Measurements from ENCODE around the gene FAM117A.
"Not testable (repeated sequence)": the region's sequence is repeated elsewhere in the genome, so short reads cannot be mapped to it uniquely, and the experiment has no call there.

The FAM117A gene

DNA sequence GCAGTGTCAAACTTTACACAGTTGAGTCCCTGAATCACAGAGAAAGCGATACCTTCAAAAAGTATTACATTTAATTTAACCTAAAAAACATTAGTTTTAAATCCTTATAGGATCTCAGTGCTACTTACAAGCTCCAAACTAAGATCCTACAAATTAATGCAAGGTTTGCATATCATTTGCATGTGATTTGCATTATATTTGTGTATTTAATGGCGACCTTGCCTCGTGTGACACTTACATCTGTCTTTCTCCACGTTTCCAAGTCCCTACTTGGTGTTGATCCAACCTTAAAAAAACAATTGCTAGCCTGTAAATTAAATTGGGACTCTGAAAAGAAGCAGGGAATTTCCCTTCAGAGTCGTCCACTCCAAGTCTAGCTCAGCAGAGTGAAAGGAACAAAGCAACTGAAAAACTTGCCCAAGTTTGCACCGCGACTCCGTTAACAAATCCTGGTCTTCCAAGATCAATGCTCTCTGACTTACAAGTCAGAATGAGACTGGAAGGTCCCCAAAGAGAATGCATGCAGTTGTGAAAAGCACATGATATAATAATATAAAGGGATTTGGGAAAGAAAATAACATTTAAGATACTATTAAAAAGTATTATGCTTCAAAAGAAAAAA is 739 bp upstream of the FAM117A start:
- no peak for DNase-seq (ENCODE audit: low read depth, low spot score)

DNA sequence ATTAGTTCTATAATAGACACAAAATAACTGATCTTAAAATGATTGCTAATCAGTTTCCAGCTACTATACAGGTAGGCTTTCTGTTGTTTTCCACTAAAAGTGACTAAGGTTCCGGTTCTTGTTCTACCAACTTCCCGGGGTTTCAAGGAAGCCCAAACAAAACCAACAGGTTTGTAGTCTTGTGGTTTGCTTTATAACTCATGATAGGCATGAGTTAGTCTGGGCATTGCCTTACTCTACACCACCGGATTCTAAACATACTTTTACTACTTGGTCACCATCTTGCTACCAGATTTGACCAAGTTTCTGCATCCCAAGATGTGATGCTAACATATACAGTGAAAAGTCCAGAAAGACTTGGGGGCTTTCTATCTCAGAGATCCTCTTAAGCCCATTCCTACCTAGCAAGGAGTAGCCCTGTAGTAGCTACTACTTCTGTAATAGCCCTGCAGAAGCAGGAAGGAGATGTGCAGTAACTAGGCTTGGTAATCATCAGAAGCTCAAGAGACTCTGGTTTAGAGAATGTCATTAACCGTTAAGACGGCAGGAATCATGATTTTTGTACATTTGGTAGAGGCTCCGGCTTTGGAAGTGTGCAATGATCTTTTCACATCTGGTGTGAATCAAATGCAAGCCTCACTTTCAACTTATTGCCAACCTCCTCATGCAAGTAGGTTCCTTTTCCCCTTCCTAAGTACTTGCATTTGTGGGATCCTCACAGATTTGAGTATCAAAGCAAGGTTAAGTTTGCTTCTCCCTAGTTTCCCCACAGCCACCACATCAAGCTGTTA is 1.6 kb downstream of the FAM117A start:
- DNase-seq (ENCODE audit: low read depth, low spot score) = no peak

DNA sequence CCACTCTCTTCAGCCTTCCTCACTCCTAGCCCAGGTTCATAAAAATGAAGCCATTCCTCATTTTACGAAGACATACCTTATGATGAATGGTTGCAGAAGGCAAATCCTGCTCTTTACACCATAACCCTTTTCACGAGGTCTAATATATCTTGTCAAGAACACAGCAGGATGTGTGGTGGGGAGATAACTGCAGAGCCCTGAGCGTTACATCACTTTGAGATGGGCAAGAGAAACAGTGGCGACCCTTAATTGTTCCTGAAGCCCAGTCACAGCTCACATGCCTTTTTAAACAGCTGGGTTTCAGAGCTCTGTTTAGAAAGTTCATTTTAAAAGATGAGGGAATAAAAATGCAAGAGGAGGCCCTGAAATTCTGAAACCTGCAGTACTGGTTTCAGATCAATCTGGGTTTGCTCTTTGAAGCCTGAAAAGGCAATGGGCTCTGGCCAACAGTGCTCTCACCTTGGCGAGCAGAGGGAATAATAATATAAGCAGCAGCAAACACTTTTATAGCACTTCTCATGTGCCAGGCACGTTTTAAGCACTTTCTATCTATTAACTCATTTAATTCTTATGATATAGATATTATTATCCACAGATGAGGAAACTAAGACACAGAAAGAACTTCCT is 2.9 kb downstream of the FAM117A start:
- no peak for DNase-seq (ENCODE audit: low read depth, low spot score)

DNA sequence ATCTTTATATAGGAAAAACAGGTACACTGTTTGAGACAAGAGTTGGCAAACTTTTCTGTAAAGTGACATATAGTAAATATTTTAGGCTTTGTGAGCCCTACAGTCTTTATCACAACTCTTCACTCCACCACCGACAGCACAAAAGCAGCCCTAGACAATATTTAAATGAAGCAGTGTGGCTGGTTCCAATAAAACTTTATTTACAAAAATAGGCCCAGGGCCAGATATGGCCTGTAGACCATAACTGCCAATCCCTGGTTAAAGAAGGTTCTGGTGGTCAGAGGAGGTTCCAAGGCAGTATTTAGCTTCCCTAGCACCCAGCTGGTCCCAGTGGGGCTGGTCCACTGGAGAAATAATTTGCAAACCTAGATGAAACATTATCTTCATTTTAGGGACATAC is 3.6 kb downstream of the FAM117A start:
- no peak for DNase-seq (ENCODE audit: low read depth, low spot score)

DNA sequence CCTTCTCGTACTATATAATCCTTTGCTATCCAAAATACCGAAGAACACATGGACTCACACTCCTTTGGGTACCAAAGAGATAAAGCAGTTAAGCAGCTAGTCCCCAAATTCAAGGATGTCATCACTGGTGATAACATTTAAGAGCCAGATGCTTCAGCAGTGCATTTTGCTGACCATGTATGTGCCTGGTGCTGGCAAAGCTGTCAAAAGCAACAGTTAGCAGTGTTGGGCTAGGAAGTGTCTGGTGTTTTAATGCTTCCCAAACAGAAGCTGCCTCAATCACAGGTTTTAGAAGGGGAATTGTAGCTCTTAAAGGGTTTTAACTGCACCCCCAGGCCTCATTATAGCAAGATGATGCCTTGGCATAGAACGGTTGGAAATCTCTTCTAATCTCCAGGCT is 4.7 kb downstream of the FAM117A start:
- DNase-seq (ENCODE audit: low read depth, low spot score) = no peak

DNA sequence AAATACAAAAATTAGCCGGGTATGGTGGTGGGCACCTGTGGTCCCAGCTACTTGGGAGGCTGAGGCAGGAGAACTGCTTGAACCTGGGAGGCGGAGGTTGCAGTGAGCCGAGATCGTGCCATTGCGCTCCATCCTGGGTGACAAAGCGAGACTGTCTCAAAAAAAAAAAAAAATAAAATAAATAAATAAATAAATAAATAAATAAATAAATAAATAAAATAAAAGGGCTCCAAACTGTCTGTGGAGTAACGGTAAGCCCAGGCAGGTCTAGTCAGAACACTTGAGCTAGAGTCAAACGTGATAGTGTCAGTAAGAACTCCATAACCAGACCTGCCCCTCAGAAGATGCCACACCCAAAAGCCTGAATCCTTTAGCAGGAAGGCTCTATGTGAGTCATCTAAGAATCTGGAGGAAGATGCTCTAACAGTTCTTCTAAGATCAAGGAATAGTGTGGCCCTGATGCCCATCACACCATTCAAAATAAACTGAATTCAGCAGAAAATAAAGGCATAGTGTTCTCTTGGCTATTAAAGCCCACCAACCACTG is 5.4 kb downstream of the FAM117A start:
- DNase-seq (ENCODE audit: low read depth, low spot score) = not testable (repeated sequence)

DNA sequence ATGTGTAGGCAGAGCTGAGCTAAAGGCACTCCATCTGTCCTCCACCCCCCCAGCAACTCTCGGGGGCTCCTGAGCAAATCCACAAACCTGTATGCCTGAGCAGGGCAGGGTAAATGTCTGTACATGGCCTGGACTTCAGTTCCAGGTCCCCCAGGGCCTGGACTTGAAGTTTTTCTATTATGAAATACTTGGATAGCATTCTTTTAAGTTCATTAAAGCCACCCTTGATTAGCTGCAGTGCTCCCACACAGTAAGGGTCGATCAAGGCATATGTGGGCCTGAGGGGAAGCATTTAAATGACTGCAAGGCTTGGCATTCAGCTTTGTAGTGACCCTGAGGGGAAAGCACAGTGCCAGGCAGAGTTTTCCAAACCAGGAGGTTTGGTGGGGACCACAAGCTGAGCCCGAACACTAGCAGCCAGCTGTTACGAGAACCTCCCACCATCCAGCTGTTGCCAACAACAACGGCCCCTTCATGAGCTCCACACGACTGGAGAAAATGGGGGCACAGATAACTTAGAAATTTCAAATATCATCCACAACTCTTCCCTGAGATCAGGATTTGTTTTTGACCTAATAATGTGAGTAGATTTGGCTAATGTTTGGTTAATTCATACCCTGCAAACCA is 6.7 kb downstream of the FAM117A start:
- no peak for DNase-seq (ENCODE audit: low read depth, low spot score)

DNA sequence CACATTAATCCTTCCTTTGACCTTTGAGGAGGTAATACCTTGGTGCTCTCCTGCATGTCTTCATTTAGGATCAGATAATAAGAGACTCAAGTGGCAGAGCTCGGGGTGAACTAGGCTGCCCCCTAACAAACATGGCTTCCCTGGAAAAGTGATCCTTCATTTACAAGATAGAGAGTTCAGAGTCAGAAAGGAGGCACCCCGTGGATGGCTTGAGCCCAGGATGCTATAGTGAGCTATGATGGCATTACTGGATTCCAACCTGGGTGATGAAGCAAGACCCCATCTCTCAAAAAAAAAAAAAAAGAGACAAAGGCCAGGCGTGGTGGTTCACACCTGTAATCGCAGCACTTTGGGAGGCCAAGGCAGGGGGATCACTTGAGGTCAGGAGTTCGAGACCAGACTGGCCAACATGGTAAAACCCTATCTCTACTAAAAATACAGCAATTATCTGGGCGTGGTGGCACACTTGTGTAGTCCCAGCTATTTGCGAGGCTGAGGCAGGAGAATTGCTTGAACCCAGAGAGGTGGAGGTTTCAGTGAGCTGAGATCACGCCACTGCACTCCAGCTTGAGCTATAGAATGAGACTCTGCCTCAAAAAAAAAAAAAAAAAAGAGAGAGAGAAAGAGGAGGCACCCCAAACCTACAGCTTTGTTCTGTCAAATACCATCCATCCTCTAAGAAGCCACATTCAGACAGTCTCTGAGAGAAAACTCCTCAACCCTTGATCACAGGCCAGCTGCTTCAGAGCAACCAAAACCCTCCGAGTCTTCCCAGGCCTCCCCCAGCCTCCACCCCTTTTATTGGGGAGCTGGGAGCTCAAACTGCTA is 7.4 kb downstream of the FAM117A start:
- DNase-seq (ENCODE audit: low read depth, low spot score) = no peak

DNA sequence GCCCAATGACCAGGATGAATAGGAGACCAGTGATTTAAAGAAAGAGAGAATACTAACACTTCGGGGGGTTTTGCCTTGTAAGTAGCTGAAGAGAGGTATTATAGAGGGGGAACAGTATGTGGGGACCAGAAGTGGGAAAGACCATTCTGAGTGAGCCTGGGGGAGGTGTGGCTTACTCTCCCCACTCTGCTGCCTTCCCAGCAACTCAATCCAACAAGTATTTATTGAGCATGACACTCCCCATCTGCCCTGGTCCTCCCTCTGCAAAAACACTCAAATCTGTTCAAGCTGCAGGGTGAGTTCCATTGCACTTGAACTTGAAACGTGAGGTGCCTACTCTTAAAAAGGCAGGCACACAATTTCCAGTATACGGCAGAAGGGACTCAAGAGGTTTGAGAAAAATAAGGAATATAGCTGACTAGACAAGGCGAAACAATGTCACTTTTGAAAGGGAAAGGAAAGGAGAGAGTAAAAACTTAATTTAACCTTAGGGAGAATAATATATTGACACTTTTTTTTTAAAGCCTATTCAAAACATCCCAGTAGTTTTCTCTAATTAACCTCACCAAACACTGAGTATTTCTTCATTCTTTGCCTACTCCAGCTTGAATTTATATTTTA is 8.2 kb downstream of the FAM117A start:
- DNase-seq (ENCODE audit: low read depth, low spot score) = no peak

DNA sequence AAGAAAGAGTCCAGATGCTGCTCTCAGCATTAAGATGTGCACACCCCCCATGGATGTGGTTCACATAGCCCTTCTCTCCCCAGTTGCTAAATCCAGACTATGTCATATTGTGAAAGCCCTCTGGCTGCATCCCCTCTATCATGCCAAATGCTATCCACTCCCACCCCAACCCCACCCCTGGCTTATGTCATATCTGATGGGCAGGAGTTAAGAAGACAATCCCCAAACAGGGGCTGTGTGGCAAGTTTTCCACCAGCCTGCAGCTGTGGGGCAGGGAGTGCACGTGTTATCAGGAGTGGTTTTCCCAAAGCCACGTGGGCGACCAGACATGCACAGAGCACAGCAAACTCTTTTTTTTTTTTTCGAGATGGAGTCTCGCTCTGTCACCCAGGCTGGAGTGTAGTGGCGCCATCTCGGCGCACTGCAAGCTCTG is 10.0 kb downstream of the FAM117A start:
- DNase-seq (ENCODE audit: low read depth, low spot score) = no peak

DNA sequence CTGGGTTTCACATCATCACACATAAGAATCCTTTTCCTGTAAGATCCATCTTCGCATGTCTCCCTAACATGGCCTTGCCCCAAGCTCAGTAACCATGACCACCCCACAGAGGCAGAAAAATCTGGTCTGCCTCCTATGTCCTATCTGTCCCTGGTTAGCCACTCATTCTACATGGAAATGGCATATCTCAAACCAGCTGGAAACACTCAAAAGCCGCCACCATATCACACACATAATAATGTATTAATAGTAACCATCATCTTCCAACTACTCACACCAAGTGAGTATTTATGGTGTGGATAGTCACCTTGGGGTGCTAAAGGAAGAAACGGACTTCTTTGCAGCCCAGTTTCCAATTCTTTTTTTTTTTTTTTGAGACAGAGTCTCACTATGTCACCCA is 11.4 kb downstream of the FAM117A start:
- DNase-seq (ENCODE audit: low read depth, low spot score) = no peak

DNA sequence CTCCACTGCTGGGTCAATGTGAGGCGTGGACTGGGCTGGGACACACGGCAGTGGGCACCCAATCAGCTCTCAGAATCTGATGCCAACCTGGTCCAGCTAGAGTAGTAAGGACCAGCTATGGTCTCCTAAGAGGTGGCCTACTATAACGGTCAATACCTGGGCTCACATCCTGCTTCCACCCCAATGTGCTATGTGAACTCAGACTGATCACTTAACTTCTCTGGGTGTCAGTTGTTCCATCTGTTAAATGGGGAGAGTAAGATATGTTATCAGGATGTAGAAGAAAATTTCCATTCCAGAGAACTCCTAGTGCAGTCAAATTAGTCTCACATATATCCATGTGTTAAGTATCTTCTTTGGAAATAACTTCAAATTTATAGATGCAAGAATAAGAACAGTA is 14.2 kb downstream of the FAM117A start:
- DNase-seq (ENCODE audit: low read depth, low spot score) = no peak

DNA sequence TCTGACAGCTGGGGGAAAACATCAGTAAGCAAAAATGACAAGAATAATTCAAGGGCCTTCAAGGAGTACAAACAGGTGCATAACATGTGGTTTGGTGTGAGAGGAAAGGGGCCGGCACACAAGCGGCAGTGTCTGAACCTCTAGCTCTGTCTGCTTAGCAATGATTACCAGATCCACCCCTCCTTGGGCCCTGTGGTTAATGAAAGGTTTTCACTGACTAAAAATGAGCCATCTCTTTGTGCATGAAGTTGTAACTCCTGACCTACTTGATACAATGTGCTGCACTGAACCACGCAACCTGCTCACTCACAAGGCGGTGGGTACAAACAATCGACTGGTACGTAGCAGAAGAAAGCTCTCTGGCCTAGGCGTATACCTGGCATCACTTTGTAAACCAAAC is 15.1 kb downstream of the FAM117A start:
- DNase-seq (ENCODE audit: low read depth, low spot score) = no peak

DNA sequence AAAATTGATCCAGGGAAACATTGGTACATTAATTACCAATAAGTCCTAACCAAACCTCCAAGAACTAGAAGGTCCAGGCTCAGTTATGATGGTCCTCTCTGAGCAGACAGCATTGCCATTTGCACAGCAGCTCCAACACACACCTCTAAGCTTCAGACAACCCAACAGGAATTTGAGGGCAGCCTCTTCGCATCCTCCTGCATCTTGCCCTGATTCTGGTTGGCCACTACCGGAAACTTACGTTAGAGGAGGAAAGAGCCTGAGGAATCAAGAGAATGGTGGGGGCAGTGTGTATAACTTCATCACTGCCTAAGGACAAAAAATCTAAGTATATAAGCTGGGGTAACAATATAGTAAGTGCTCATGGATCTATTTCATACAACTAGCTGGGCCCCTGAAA is 15.7 kb downstream of the FAM117A start:
- DNase-seq (ENCODE audit: low read depth, low spot score) = no peak

DNA sequence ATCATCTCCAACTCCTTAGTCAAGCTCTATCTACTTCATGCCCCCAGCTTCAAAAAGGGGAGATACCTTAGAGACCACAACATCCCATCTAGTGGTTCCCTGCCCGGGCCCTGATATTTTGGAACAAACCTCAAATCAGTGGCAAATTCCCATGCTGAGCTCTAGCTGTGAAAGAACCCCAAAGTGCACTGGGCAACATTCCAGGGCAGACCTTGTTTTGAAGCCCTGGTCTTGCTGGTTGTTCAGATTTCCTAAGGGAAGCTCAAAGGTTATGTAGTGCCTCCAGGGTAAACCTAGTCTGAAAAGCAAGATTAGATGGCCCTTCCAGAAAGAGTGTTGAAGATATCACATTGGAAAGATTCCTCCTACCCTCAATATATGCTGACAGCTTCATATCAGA is 16.3 kb downstream of the FAM117A start:
- DNase-seq (ENCODE audit: low read depth, low spot score) = no peak

DNA sequence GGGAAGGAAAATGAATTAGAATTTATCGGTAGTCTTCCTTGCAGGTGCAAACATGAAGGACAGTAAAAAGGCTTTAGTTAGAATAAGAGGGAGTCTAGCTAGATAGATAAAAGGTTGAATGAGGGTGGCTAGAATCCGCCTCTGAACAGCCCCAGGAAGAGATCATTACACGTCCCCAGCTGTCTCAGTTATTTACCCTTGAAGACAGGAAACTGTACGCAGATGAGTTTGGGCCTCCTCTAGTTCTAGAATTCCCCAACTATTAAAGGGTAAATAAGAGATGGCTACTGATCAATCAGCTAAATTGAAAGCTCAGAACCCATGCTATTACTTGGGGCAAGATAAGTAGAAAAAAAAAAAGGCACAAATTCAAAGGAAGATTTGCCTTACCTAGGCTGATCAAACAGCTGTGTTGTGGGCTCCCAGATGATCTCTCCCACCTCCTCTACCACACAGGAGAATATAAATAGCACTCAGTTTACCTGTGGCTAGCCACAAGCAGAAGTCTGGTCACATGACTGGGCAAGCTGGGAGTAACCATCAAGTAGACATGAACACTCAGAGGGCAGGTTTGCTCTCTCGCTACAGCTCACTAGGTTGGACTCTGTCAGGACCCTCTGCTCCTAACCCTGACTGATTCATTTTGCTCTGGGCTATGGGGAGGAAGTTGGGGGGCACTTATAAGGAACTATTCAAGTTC is 17.0 kb downstream of the FAM117A start:
- no peak for DNase-seq (ENCODE audit: low read depth, low spot score)

DNA sequence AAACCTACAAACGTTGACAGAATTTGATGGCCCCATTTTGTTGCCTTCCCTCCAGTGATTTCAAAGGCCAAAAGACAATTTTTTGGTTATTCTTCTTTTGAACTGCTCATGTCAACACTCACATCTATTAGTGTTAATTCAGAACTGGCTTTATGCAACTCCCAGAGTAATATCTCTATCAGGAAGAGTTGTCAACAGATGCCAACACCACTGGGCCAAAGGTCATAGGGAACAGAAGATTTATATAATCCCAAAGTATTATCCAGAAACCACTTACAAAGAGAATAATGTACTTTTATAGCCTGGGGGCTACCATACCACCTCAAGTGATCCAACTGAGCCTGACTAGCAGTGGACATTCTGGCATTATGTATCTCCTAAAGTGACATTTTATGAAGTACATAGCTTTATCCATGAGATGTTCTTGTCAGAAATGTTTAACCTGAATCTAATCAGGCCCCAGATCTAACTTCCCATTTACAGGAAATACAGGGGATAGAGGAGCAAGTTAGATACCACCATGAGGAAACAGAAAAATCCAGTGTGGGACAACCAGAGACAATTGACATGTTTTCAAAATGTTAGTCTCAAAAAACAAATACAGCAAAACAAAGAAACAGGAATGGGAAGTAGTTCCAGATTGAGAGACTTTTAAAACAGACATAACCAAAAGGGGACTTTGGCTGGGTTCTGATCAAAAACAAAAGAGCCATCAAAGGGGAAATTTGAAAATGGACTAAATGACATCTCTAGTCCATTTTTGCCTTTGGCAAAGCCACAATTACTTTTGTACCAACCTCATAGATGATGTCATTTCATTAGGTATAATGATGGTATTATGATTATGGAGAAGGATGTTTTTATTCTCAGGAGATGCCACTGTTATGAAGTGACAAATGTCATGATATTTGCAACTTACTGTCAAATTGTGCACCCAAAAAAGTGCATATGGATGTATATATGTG is 18.5 kb downstream of the FAM117A start:
- DNase-seq (ENCODE audit: low read depth, low spot score) = no peak

DNA sequence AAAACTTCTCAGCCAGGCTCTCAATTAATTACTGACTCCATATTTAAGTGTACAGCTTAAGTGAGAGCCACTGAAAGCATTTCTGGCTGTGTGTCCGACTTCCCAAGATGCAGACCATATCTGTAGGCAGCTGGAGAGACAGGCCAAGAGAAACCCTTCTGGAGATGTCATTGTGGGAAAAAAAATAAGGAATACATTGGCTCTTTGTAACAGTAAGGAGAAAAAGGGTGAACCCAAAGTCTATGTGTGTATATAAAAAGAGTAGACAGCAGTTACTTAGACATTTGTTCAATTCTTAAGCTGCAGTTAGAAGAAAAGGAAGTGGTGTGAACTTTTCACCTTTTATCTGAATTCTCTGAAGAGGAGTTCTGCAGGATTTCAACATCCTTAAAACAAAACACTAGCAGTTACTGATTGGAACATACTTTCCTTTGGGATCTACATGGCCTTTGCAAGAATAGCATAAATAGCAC is 21.7 kb downstream of the FAM117A start:
- DNase-seq (ENCODE audit: low read depth, low spot score) = no peak

DNA sequence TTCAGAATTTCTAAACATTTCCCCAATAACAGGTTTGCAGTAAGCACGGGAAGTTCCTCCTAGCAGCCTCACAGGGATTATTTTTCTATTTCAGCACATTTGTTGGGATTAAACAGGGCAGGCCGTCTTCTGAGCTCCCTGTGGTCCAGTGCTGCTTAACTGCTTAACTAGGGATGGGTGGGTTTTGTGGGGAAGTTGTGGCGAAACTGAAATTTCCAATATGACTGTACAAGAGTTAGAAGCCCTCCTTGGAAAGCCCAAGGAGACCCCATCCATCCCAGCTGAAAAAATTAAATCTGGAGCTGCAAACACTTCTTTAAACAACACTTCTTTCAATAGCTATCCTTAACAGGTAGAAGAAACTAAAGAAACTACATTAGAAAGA is 22.2 kb downstream of the FAM117A start:
- DNase-seq (ENCODE audit: low read depth, low spot score) = no peak

All from iPS DF 19.7 (cell line).